Neuronal stem cell (in vitro differentiated cells): ENCODE results near the gene AMOTL2.

Source experiments
- DNase-seq: peaks from one replicate; pipeline ENCODE4 v3.0.0-alpha.2; 2013; ENCODE audit warnings: low spot score
- H2AFZ ChIP-seq: one replicate; pipeline ENCODE4 v1.6.1; 2013; ENCODE audit warnings: mild to moderate bottlenecking, low read length, inconsistent platforms
- H2AK5ac ChIP-seq: 2 replicates; pipeline ENCODE4 v1.6.1; 2013; ENCODE audit warnings: low read depth, mild to moderate bottlenecking, inconsistent platforms, low read length, moderate library complexity, mixed read lengths
- H2BK120ac ChIP-seq: 2 replicates; pipeline ENCODE4 v1.6.1; 2013; ENCODE audit warnings: low read depth, mild to moderate bottlenecking, inconsistent platforms, low read length, moderate library complexity, mixed read lengths
- H2BK12ac ChIP-seq: one replicate; pipeline ENCODE4 v1.6.1; 2013; ENCODE audit warnings: low read length, inconsistent platforms
- H2BK15ac ChIP-seq: 2 replicates; pipeline ENCODE4 v1.6.1; 2013; ENCODE audit warnings: mild to moderate bottlenecking, low read length, inconsistent platforms, mixed read lengths
- H2BK5ac ChIP-seq: one replicate; pipeline ENCODE4 v1.6.1; 2013; ENCODE audit warnings: inconsistent platforms, mild to moderate bottlenecking, low read length, moderate library complexity
- H3K14ac ChIP-seq: one replicate; pipeline ENCODE4 v1.6.1; 2013; ENCODE audit warnings: low read length, inconsistent platforms
- H3K18ac ChIP-seq: 2 replicates; pipeline ENCODE4 v1.6.1; 2013; ENCODE audit warnings: low read length, inconsistent platforms
- H3K23ac ChIP-seq: 2 replicates; pipeline ENCODE4 v1.6.1; 2013; ENCODE audit warnings: low read depth, mild to moderate bottlenecking, mixed read lengths, low read length, inconsistent platforms; ENCODE audit not compliant: poor library complexity
- H3K27ac ChIP-seq: replicated peaks from 3 replicates; pipeline ENCODE4 v1.5.1; 2013; ENCODE audit warnings: low read length, inconsistent platforms
- H3K27me3 ChIP-seq, 3 experiments: 2 replicates each; pipeline ENCODE4 v1.6.1; 2013; ENCODE audit warnings: low read length in 3 of 3, mild to moderate bottlenecking in 2 of 3, inconsistent platforms in 1 of 3, low read depth in 1 of 3, mixed read lengths in 1 of 3, moderate library complexity in 1 of 3; ENCODE audit not compliant: control insufficient read depth in 3 of 3, insufficient read depth in 3 of 3
- H3K36me3 ChIP-seq, 2 donors: replicated peaks in 1 of 2; 2 replicates each; pipeline ENCODE4 v1.6.1; 2013; ENCODE audit warnings: low read length in 2 of 2; ENCODE audit not compliant: control insufficient read depth in 2 of 2, insufficient read depth in 2 of 2
- H3K4ac ChIP-seq: 2 replicates; pipeline ENCODE4 v1.6.1; 2013; ENCODE audit warnings: inconsistent platforms, mild to moderate bottlenecking, low read length, moderate library complexity
- H3K4me1 ChIP-seq, 2 donors: 1 replicate in 1 of 2; 2 replicates in 1 of 2; pipeline ENCODE4 v1.6.1; 2013; ENCODE audit warnings: low read length in 2 of 2, low read depth in 1 of 2; ENCODE audit not compliant: control insufficient read depth in 2 of 2, insufficient read depth in 1 of 2
- H3K4me2 ChIP-seq: one replicate; pipeline ENCODE4 v1.6.1; 2013; ENCODE audit warnings: mild to moderate bottlenecking, low read length, inconsistent platforms; ENCODE audit not compliant: insufficient read depth, poor library complexity, severe bottlenecking
- H3K4me3 ChIP-seq, 2 donors: 2 replicates each; pipeline ENCODE4 v1.5.1; 2013; ENCODE audit warnings: low read length in 2 of 2, mild to moderate bottlenecking in 2 of 2, inconsistent platforms in 1 of 2, moderate library complexity in 1 of 2
- H3K79me1 ChIP-seq: one replicate; pipeline ENCODE4 v1.6.1; 2013; ENCODE audit warnings: low read depth, mild to moderate bottlenecking, inconsistent platforms, low read length, moderate library complexity
- H3K9ac ChIP-seq: one replicate; pipeline ENCODE4 v1.6.1; 2013; ENCODE audit warnings: mild to moderate bottlenecking, low read depth, low read length, inconsistent platforms; ENCODE audit not compliant: poor library complexity
- H3K9me3 ChIP-seq, 2 donors: replicated peaks in 1 of 2; 2 replicates each; pipeline versions ENCODE3 to v1.6.1; 2013; ENCODE audit warnings: low read length in 2 of 2, mild to moderate bottlenecking in 2 of 2, inconsistent platforms in 1 of 2, low read depth in 1 of 2, mixed read lengths in 1 of 2, moderate library complexity in 1 of 2; ENCODE audit not compliant: control insufficient read depth in 2 of 2, insufficient read depth in 1 of 2
- H4K8ac ChIP-seq: one replicate; pipeline ENCODE4 v1.6.1; 2013; ENCODE audit warnings: low read depth, mild to moderate bottlenecking, inconsistent platforms, low read length, moderate library complexity
- H4K91ac ChIP-seq: one replicate; pipeline ENCODE4 v1.6.1; 2013; ENCODE audit warnings: low read length, low read depth, mild to moderate bottlenecking, inconsistent platforms; ENCODE audit not compliant: poor library complexity
- WGBS, 2 donors: extraction: QIAGEN DNeasy Blood & Tissue Kit; methylation state at CpG; one replicate each; pipeline ENCODE4 v1.1.7; 2013; ENCODE audit warnings: missing lambda C conversion rate in 2 of 2, mixed read lengths in 1 of 2; ENCODE audit not compliant: insufficient read length in 2 of 2, insufficient replicate concordance in 1 of 2; ENCODE audit errors: extremely low coverage in 2 of 2; 5-methylcytosine and 5-hydroxymethylcytosine counted together

The AMOTL2 gene

GRCh38 chr3:134327594-134327975 is 46.7 kb downstream of the AMOTL2 start:
- Histone ChIP-seq H3K18ac (peak overlapping the region; percentile 78), H2AFZ (no peak overlapping the region), H2AK5ac (peak overlapping the region; percentile 54), H3K4me3 (no peak overlapping the region), H3K23ac (no peak overlapping the region), H3K27ac (peak overlapping the region; percentile 78), H3K9me3 (no peaks in the 10 kb centered on the region), H2BK5ac (peak overlapping the region; percentile 69), H4K91ac (no peak overlapping the region), H2BK120ac (peak overlapping the region; percentile 49), H2BK15ac (no peak overlapping the region), H3K36me3 (no peaks in the 10 kb centered on the region), H3K4ac (peak overlapping the region; percentile 58), H3K4me1 (peaks cover 15 to 42% of the 10 kb centered on the region in 2 donors), H3K79me1 (no peaks in the 10 kb centered on the region), H3K4me2 (no peak overlapping the region), H3K27me3 (no peaks in the 10 kb centered on the region), H2BK12ac (peak overlapping the region; percentile 86), H4K8ac (no peak overlapping the region), H3K9ac (no peak overlapping the region), H3K14ac (no peak overlapping the region)
- WGBS, 2 donors = no CpG with 5 or more reads among the region's 4 CpGs
- no peak for DNase-seq

- H2BK12ac ChIP-seq = peak overlapping the region; percentile 86
- no peaks in the 10 kb centered on the region for H3K27me3 ChIP-seq
- no peak overlapping the region for H2BK15ac ChIP-seq
- H3K23ac ChIP-seq = no peak overlapping the region
- H3K4me3 ChIP-seq = no peak overlapping the region
- H3K27ac ChIP-seq = peak overlapping the region; percentile 78
- no peak overlapping the region for H4K91ac ChIP-seq
- H2AFZ ChIP-seq = peak overlapping the region; percentile 32
- peak overlapping the region; percentile 69 for H2BK5ac ChIP-seq
- peak overlapping the region; percentile 58 for H3K4ac ChIP-seq
- H3K79me1 ChIP-seq = no peaks in the 10 kb centered on the region
- no peak overlapping the region for H3K4me2 ChIP-seq
- peak overlapping the region; percentile 78 for H3K18ac ChIP-seq
- H3K36me3 ChIP-seq = no peaks in the 10 kb centered on the region
- peak; percentile 64 for DNase-seq
- no peak overlapping the region for H3K9ac ChIP-seq
- peak overlapping the region; percentile 54 for H2AK5ac ChIP-seq
- no peak overlapping the region for H3K14ac ChIP-seq
- H3K9me3 ChIP-seq = no peaks in the 10 kb centered on the region
- H2BK120ac ChIP-seq = peak overlapping the region; percentile 49
- no peak overlapping the region for H4K8ac ChIP-seq
- H3K4me1 ChIP-seq = peaks cover 15 to 36% of the 10 kb centered on the region in 2 donors
- no CpG with 5 or more reads among the region's 10 CpGs for WGBS, 2 donors
Measured at GRCh38 chr3:134326760-134327593, 47.3 kb downstream of the AMOTL2 start.

- H4K91ac ChIP-seq = no peak overlapping the region
- no peak for DNase-seq
- H3K79me1 ChIP-seq = no peaks in the 10 kb centered on the region
- H2AK5ac ChIP-seq = peak overlapping the region; percentile 95
- H2AFZ ChIP-seq = no peak overlapping the region
- peak overlapping the region; percentile 9 for H3K23ac ChIP-seq
- no peaks in the 10 kb centered on the region for H3K36me3 ChIP-seq
- no peak overlapping the region for H3K9ac ChIP-seq
- H3K9me3 ChIP-seq = no peaks in the 10 kb centered on the region
- H2BK15ac ChIP-seq = peak overlapping the region; percentile 85
- no peak overlapping the region for H3K14ac ChIP-seq
- H3K4me3 ChIP-seq = no peak overlapping the region
- peaks cover 8 to 29% of the 10 kb centered on the region in 2 donors for H3K4me1 ChIP-seq
- no peak overlapping the region for H4K8ac ChIP-seq
- no peak overlapping the region for H3K4me2 ChIP-seq
- peak overlapping the region; percentile 69 for H2BK120ac ChIP-seq
- peak overlapping the region; percentile 52 for H3K27ac ChIP-seq
- H3K27me3 ChIP-seq = no peaks in the 10 kb centered on the region
- H2BK12ac ChIP-seq = peak overlapping the region; percentile 80
- H2BK5ac ChIP-seq = peak overlapping the region; percentile 85
- H3K4ac ChIP-seq = peak overlapping the region; percentile 93
- peak overlapping the region; percentile 87 for H3K18ac ChIP-seq
- WGBS, 2 donors = no CpG with 5 or more reads among the region's 11 CpGs
Measured at GRCh38 chr3:134326126-134326525, 48.1 kb downstream of the AMOTL2 start.

- Histone ChIP-seq H3K4me3 (no peak overlapping the region), H3K79me1 (no peaks in the 10 kb centered on the region), H3K23ac (no peak overlapping the region), H3K9ac (no peak overlapping the region), H3K14ac (no peak overlapping the region), H4K91ac (peak overlapping the region; percentile 77), H2BK5ac (peak overlapping the region; percentile 85), H2BK120ac (peak overlapping the region; percentile 69), H2BK12ac (peak overlapping the region; percentile 80), H3K27me3 (no peaks in the 10 kb centered on the region), H3K27ac (peak overlapping the region; percentile 52), H4K8ac (no peak overlapping the region), H2BK15ac (peak overlapping the region; percentile 85), H3K4me1 (peaks cover 7 to 28% of the 10 kb centered on the region in 2 donors), H3K4me2 (no peak overlapping the region), H3K9me3 (no peaks in the 10 kb centered on the region), H2AK5ac (peak overlapping the region; percentile 95), H3K4ac (peak overlapping the region; percentile 93), H3K18ac (peak overlapping the region; percentile 87), H3K36me3 (no peaks in the 10 kb centered on the region), H2AFZ (no peak overlapping the region)
- no CpG with 5 or more reads among the region's 5 CpGs for WGBS, 2 donors
- no peak for DNase-seq
Measured at GRCh38 chr3:134325706-134326105, 48.5 kb downstream of the AMOTL2 start.
